Measurements from ENCODE around the gene MRPS25. TPM values are rescaled to one million over a fixed set of nuclear protein-coding genes. Genes with fewer than 3 reads are reported as not detected.

The MRPS25 gene
- 58.1 and 68.7 TPM in 2 replicates for total RNA-seq
- polyA plus RNA-seq, result 32.5 and 32.7 TPM in 2 replicates
- polyA plus RNA-seq (2011; cell fraction: cytosol; rRNA removed), result 24.3 TPM in 2 replicates
- polyA plus RNA-seq (2011; cell fraction: nucleus; rRNA removed), result 137 and 150 TPM in 2 replicates
- polyA plus RNA-seq (2012), result 46.5 and 49.4 TPM in 2 replicates
- polyA minus RNA-seq, result 24.3 and 33.0 TPM in 2 replicates
- polyA minus RNA-seq (2011; cell fraction: cytosol; rRNA and poly(A)+ RNA removed), result 50.2 TPM
- polyA minus RNA-seq (2011; cell fraction: nucleus; rRNA and poly(A)+ RNA removed), result 20.3 and 30.5 TPM in 2 replicates
- percentile 82 among the genes with signal in this experiment for Bru-seq, nascent RNA
- BruChase-seq, experiment 1, labeled RNA remaining after a 6-hour chase, result percentile 88 among the genes with signal in this experiment
- percentile 91 among the genes with signal in this experiment for BruChase-seq, experiment 2, labeled RNA remaining after a 2-hour chase
- long read RNA-seq, full-length matches to known transcripts, result 111 of 132 reads
- long read RNA-seq, partial matches to known transcripts, result 7 of 132 reads
- long read RNA-seq, other reads (novel, unspliced or antisense), result 14 of 132 reads

DNA sequence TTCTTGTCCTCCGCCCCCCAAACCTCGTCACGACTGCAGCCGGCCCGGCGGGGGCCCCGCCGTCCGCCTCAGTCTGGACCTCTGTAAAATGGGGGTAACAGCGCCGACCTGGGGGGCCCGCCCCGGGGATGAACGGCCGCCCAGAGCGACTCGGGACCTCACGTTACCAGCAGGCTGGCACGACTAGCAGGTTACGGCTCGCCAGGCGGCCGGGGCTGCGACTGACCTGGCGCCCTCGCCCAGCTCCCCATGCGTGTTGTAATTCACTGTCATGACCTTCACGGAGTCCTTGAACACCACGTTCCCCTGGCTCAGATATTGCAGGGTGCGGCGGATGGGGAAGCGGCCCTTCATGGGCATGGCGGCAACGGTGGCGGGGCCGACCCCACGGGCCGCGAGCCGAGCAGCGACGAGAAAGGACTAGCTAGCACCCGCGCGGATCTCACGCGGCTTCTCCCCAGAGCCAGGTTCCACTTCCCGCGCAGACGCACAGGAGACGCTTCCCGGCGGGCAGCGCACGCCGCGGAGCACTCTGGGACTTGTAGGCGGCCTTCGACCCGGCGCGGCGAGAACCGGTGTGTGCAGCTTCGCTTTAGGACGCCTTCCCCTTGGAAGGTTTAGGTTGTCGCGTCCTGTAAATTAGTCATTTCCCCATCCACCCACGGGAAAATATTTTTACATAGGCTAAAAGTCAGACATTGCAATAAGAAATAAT lies at the start of gene MRPS25:
Gene MRPS25 (minus strand): TSS at position 481 of the 715 bp plus-strand sequence. CDS start 121 bp downstream, at position 360.
- ChIA-PET CTCF (interaction anchor here (1.0 to 1.7 kb wide), 4 partner anchors 14 to 34 kb away, joined by 3 to 17 read pairs (median 6); partner anchors contain the start of gene RBSN), POLR2A (no interaction called here)
- Histone ChIP-seq H3K4me3 (replicated peaks in 1 of 3; ENCODE audit: insufficient read depth in 1 of 3, low read depth in 1 of 3, low read length in 3 of 3) (peak within 1 kb of the TSS; percentile 40 to 71 (median 66)), H3K9me3 (replicated peaks; ENCODE audit: control insufficient read depth, insufficient read depth, low read length) (no peaks in the 10 kb centered on the region), H3K27ac (ENCODE audit: insufficient read depth, low read depth, low read length) (peak within 1 kb of the TSS; percentile 42), H2AFZ (ENCODE audit: low read depth, low read length) (peak within 1 kb of the TSS; percentile 49), H3K9ac (replicated peaks; ENCODE audit: extremely low read depth, insufficient read depth, low read length) (peak within 1 kb of the TSS; percentile 79), H3K4me1 (ENCODE audit: control insufficient read depth, extremely low read depth, insufficient read depth, low read length) (peaks cover 10% of the 10 kb centered on the region), H3K36me3 (ENCODE audit: control insufficient read depth in 2 of 2, extremely low read depth in 1 of 2, insufficient read depth in 2 of 2, low read length in 2 of 2) (no peaks in the 10 kb centered on the region), H3K27me3 (ENCODE audit: control insufficient read depth in 2 of 2, insufficient read depth in 2 of 2, low read length in 2 of 2) (no peaks in the 10 kb centered on the region), H4K20me1 (replicated peaks; ENCODE audit: control insufficient read depth, extremely low read depth, insufficient read depth, low read length) (no peaks in the 10 kb centered on the region), H3K79me2 (ENCODE audit: control insufficient read depth, insufficient read depth, low read length) (peaks cover 25% of the 10 kb centered on the region), H3K4me2 (ENCODE audit: insufficient read depth, low read length) (peak within 1 kb of the TSS; percentile 88), H3K9me1 (replicated peaks; ENCODE audit: control insufficient read depth, extremely low read depth, insufficient read depth, low read length) (no peaks in the 10 kb centered on the region)
- dilution Hi-C loops (cut with MboI; ENCODE audit: extremely low pct_ligation_motif_present, low sequenced_read_pairs) (no loop called here), intact Hi-C loops (cut with micrococcal nuclease) (loop anchor here (1.0 to 2.0 kb wide), 4 partner anchors 14 to 117 kb away; partner anchors contain the start of gene RBSN)
- BruUV-seq (replicated peaks), result TSS peak; percentile 48
- peak; percentile 99 for FAIRE-seq
- TF ChIP-seq POLR2AphosphoS5 (IDR thresholded peaks at IDR 0.05; ENCODE audit: insufficient read depth, low read depth, low read length) (peak; percentile 97), MYC (IDR thresholded peaks at IDR 0.05; ENCODE audit: low read depth, low read length) (no peak), EZH2 (IDR thresholded peaks at IDR 0.05; ENCODE audit: borderline replicate concordance, low read depth, low read length, severe bottlenecking) (no peak), POLR2A (IDR thresholded peaks at IDR 0.05; ENCODE audit: low read depth, low read length) (peak; percentile 96), FOS (IDR thresholded peaks at IDR 0.05; ENCODE audit: borderline replicate concordance, insufficient read depth, low read length) (no peak), GATA2 (IDR thresholded peaks at IDR 0.05; ENCODE audit: insufficient read depth, insufficient read length, low read depth, low read length) (no peak), JUN (IDR thresholded peaks at IDR 0.05; ENCODE audit: borderline replicate concordance, insufficient read depth, insufficient read length, low read depth) (no peak)
- TF ChIP-seq, protein P1, sequence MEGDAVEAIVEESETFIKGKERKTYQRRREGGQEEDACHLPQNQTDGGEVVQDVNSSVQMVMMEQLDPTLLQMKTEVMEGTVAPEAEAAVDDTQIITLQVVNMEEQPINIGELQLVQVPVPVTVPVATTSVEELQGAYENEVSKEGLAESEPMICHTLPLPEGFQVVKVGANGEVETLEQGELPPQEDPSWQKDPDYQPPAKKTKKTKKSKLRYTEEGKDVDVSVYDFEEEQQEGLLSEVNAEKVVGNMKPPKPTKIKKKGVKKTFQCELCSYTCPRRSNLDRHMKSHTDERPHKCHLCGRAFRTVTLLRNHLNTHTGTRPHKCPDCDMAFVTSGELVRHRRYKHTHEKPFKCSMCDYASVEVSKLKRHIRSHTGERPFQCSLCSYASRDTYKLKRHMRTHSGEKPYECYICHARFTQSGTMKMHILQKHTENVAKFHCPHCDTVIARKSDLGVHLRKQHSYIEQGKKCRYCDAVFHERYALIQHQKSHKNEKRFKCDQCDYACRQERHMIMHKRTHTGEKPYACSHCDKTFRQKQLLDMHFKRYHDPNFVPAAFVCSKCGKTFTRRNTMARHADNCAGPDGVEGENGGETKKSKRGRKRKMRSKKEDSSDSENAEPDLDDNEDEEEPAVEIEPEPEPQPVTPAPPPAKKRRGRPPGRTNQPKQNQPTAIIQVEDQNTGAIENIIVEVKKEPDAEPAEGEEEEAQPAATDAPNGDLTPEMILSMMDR (IDR thresholded peaks at IDR 0.05; ENCODE audit: extremely low read depth in 1 of 2, insufficient read depth in 1 of 2, low read depth in 1 of 2, low read length in 2 of 2), result no peak
- TF ChIP-seq, protein P2, sequence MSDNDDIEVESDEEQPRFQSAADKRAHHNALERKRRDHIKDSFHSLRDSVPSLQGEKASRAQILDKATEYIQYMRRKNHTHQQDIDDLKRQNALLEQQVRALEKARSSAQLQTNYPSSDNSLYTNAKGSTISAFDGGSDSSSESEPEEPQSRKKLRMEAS (IDR thresholded peaks at IDR 0.05; ENCODE audit: insufficient read depth, insufficient read length), result no peak
- DNase-seq (ENCODE audit: low read depth, low spot score), result peak; percentile 96

Data from endothelial cell of umbilical vein (primary cell).